ENCODE measurements around the gene IDH1. TPM values are rescaled to one million over a fixed set of nuclear protein-coding genes. Genes with fewer than 3 reads are reported as not detected.

IDH1 gene
- total and polyA plus RNA-seq, 2 of the 4 experiments (the other 2 are of a cell fraction) = 53.5 to 77.1 TPM

DNA sequence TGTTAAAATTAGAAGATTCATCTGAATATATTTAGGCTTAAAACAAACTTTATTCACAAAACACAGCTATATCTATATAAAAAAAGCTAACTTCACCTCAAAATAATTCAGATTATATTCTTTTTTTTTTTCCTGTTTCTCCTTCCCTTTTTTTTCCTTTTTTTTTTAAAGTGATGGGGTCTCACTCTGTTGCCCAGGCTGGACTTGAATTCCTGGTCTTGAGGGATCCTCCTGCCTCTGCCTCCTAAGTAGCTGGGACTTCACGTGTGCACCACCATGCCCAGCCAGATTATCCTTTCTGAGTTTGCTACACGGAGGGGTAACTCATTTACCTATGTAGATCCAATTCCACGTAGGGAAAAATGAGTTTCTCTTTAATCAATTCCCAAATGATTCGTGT, 3.8 kb downstream of the IDH1 start:
- no peak overlapping the region for H4K8ac ChIP-seq (ENCODE audit: low read depth in 2 of 2, low read length in 2 of 2)
- H3K27ac ChIP-seq (ENCODE audit: insufficient read depth, low read length) = no peak overlapping the region
- H2BK5ac ChIP-seq (ENCODE audit: low read depth, low read length, poor library complexity, severe bottlenecking) = no peak overlapping the region
- H3K9me3 ChIP-seq (ENCODE audit: control insufficient read depth, insufficient read depth, low read length) = no peaks in the 10 kb centered on the region
- H2BK15ac ChIP-seq (ENCODE audit: low read depth, low read length) = no peak overlapping the region
- no peaks in the 10 kb centered on the region for H3K27me3 ChIP-seq (ENCODE audit: control insufficient read depth, insufficient read depth, low read length)
- 100% methylated on average over 1 of the region's 4 CpGs; no CpG with 5 or more reads in 1 of the 2 experiments for WGBS, 2 experiments (ENCODE audit: extremely low coverage in 2 of 2, insufficient read length in 1 of 2)
- H3K18ac ChIP-seq (ENCODE audit: low read depth, low read length) = no peak overlapping the region
- no peak overlapping the region for H3K9ac ChIP-seq (ENCODE audit: low read depth, low read length)
- CTCF ChIA-PET = interaction anchor here (0.6 to 1.0 kb wide), 3 partner anchors 15 to 481 kb away, joined by 4 read pairs; partner anchors contain the start of gene PIKFYVE
- H3K4me2 ChIP-seq (ENCODE audit: low read depth, low read length) = no peak overlapping the region
- POLR2A ChIA-PET (ENCODE audit: unreplicated experiment) = no interaction called here
- no TSS peak for BruUV-seq (replicated peaks)
- dilution Hi-C loops (cut with HindIII; ENCODE audit: low sequenced_read_pairs, unreplicated experiment) = no loop called here
- H3K23ac ChIP-seq (ENCODE audit: low read depth, low read length) = no peak overlapping the region
- H2AK5ac ChIP-seq (ENCODE audit: low read depth, low read length) = no peak overlapping the region
- H3K79me1 ChIP-seq (ENCODE audit: low read depth in 1 of 2, low read length in 2 of 2) = peaks cover 4 to 17% of the 10 kb centered on the region in 2 experiments; a peak in 3 of 4 replicates
- H2AFZ ChIP-seq (replicated peaks; ENCODE audit: low read length, poor library complexity) = no peak overlapping the region
- H3K36me3 ChIP-seq (ENCODE audit: control insufficient read depth, insufficient read depth, low read length) = peaks cover 11% of the 10 kb centered on the region; the same call in 1 of the 2 replicates
- peaks cover 7% of the 10 kb centered on the region for H3K4me1 ChIP-seq (ENCODE audit: control insufficient read depth, insufficient read depth, low read length)
- peaks cover 5% of the 10 kb centered on the region; the same call in 1 of the 2 replicates for H3K9me1 ChIP-seq (ENCODE audit: insufficient read depth, low read length)
- no peak overlapping the region for H3K4me3 ChIP-seq (ENCODE audit: insufficient read depth, low read depth, low read length)
- no peak overlapping the region for H4K91ac ChIP-seq (ENCODE audit: insufficient read depth, low read depth, low read length)
- ATAC-seq (ENCODE audit: low read depth) = no peak
- H3K14ac ChIP-seq (replicated peaks; ENCODE audit: low read depth, low read length) = no peak overlapping the region
- no peak overlapping the region for H2AK9ac ChIP-seq (replicated peaks; ENCODE audit: low read depth, low read length, poor library complexity)
- no peak overlapping the region for H4K5ac ChIP-seq (ENCODE audit: low read depth, low read length)
- no peak overlapping the region for H3K4ac ChIP-seq (ENCODE audit: low read depth, low read length)
- H4K20me1 ChIP-seq (ENCODE audit: insufficient read depth, low read length) = no peaks in the 10 kb centered on the region
- DNase-seq = no peak
- in situ Hi-C loops (cut with MboI; ENCODE audit: low sequenced_read_pairs) = loop anchor here (25.0 kb wide), 1 partner anchor 514 kb away; no protein-coding TSS in a partner anchor
- H3K56ac ChIP-seq (ENCODE audit: extremely low read depth, insufficient read depth, low read length) = no peak overlapping the region
- intact Hi-C loops (cut with micrococcal nuclease) = no loop called here
- TF ChIP-seq, protein P1, sequence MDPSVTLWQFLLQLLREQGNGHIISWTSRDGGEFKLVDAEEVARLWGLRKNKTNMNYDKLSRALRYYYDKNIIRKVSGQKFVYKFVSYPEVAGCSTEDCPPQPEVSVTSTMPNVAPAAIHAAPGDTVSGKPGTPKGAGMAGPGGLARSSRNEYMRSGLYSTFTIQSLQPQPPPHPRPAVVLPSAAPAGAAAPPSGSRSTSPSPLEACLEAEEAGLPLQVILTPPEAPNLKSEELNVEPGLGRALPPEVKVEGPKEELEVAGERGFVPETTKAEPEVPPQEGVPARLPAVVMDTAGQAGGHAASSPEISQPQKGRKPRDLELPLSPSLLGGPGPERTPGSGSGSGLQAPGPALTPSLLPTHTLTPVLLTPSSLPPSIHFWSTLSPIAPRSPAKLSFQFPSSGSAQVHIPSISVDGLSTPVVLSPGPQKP (IDR thresholded peaks at IDR 0.05; ENCODE audit: borderline replicate concordance, low read depth, low read length) = no peak
- TF ChIP-seq FOS (IDR thresholded peaks at IDR 0.05; ENCODE audit: low read depth, low read length) (no peak), MXI1 (IDR thresholded peaks at IDR 0.05; ENCODE audit: borderline replicate concordance, low read depth, low read length) (no peak), RFX5 (IDR thresholded peaks at IDR 0.05; ENCODE audit: low read depth, low read length) (no peak), NFE2L2 (IDR thresholded peaks at IDR 0.05; ENCODE audit: low read depth, low read length) (no peak), CEBPB (IDR thresholded peaks at IDR 0.05; ENCODE audit: low read depth, low read length) (no peak), MAZ (IDR thresholded peaks at IDR 0.05; ENCODE audit: borderline replicate concordance, low read depth, low read length) (no peak), BHLHE40 (IDR thresholded peaks at IDR 0.05; ENCODE audit: low read depth, low read length) (no peak), POLR2A (IDR thresholded peaks at IDR 0.05; ENCODE audit: low read depth, low read length) (no peak), RCOR1 (IDR thresholded peaks at IDR 0.05; ENCODE audit: insufficient replicate concordance, low read length) (no peak), CHD1 (IDR thresholded peaks at IDR 0.05; ENCODE audit: low read depth, low read length) (no peak), RAD21 (IDR thresholded peaks at IDR 0.05; ENCODE audit: low read length) (no peak), MAFK (IDR thresholded peaks at IDR 0.05; ENCODE audit: low read depth, low read length) (no peak), SMC3 (IDR thresholded peaks at IDR 0.05; ENCODE audit: low read depth, low read length) (no peak)
- TF ChIP-seq, protein P2, sequence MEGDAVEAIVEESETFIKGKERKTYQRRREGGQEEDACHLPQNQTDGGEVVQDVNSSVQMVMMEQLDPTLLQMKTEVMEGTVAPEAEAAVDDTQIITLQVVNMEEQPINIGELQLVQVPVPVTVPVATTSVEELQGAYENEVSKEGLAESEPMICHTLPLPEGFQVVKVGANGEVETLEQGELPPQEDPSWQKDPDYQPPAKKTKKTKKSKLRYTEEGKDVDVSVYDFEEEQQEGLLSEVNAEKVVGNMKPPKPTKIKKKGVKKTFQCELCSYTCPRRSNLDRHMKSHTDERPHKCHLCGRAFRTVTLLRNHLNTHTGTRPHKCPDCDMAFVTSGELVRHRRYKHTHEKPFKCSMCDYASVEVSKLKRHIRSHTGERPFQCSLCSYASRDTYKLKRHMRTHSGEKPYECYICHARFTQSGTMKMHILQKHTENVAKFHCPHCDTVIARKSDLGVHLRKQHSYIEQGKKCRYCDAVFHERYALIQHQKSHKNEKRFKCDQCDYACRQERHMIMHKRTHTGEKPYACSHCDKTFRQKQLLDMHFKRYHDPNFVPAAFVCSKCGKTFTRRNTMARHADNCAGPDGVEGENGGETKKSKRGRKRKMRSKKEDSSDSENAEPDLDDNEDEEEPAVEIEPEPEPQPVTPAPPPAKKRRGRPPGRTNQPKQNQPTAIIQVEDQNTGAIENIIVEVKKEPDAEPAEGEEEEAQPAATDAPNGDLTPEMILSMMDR (conservative IDR thresholded peaks at IDR 0.05; ENCODE audit: low read depth, low read length) = no peak
- TF ChIP-seq, protein P3, sequence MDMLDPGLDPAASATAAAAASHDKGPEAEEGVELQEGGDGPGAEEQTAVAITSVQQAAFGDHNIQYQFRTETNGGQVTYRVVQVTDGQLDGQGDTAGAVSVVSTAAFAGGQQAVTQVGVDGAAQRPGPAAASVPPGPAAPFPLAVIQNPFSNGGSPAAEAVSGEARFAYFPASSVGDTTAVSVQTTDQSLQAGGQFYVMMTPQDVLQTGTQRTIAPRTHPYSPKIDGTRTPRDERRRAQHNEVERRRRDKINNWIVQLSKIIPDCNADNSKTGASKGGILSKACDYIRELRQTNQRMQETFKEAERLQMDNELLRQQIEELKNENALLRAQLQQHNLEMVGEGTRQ (IDR thresholded peaks at IDR 0.05; ENCODE audit: low read depth, low read length) = no peak
- no peak overlapping the region for H2BK120ac ChIP-seq (ENCODE audit: low read depth, low read length)
- no peak overlapping the region for H2BK20ac ChIP-seq (ENCODE audit: low read depth, low read length)

Measured in IMR-90 (cell line).